SK-N-SH (cell line): Measurements from ENCODE around the gene WRNIP1. TPM values are rescaled to one million over a fixed set of nuclear protein-coding genes. Genes with fewer than 3 reads are reported as not detected.

Source experiments
- CTCF ChIA-PET: fragments of 300-600, 350-600 bp; formaldehyde crosslinking; extraction: SDS; loops from one replicate; lab custom pipeline; 2021; lab: Yijun Ruan, JAX
- POLR2A ChIA-PET: fragments of 350-600 bp; sonication (Branson Sonifier 250); formaldehyde crosslinking; extraction: SDS; loops from one replicate; lab custom pipeline; 2020; ENCODE audit warnings: antibody characterized with exemption, inconsistent platforms; lab: Yijun Ruan, JAX
- DNase-seq: peaks from one replicate; pipeline ENCODE4 v3.0.0; 2012
- H2AFZ ChIP-seq: fragments of 200-600 bp; sonication (generic); 2 replicates; pipeline ENCODE4 v1.8.1; 2016; ENCODE audit warnings: antibody characterized with exemption, mild to moderate bottlenecking, low read depth
- H3F3A ChIP-seq: fragments of 200-600 bp; sonication (generic); replicated peaks from 2 replicates; pipeline ENCODE3; 2016; ENCODE audit warnings: antibody characterized with exemption, mild to moderate bottlenecking; ENCODE audit not compliant: insufficient read depth
- H3K27ac ChIP-seq, 2 experiments: fragments of 200-500 bp in 1 of 2; fragments of 200-600 bp in 1 of 2; sonication (Bioruptor generic) in 1 of 2; sonication (generic), shearing (Covaris generic) in 1 of 2; 2 replicates each; pipeline versions ENCODE4 v1.5.1 to v1.6.1; 2014 to 2016; ENCODE audit warnings: low read depth in 2 of 2, inconsistent platforms in 1 of 2, low read length in 1 of 2, mild to moderate bottlenecking in 1 of 2, mixed read lengths in 1 of 2
- H3K27me3 ChIP-seq: fragments of 200-600 bp; sonication (generic), shearing (Covaris generic); 2 replicates; pipeline ENCODE4 v1.6.1; 2016; ENCODE audit warnings: mixed run types; ENCODE audit not compliant: insufficient read depth
- H3K36me3 ChIP-seq, 2 experiments: fragments of 200-500 bp in 1 of 2; fragments of 200-600 bp in 1 of 2; sonication (Bioruptor generic) in 1 of 2; sonication (generic) in 1 of 2; replicated peaks in 1 of 2; 2 replicates each; pipeline versions ENCODE3 to v1.5.1; 2014 to 2016; ENCODE audit warnings: low read length in 1 of 2, mild to moderate bottlenecking in 1 of 2; ENCODE audit not compliant: insufficient read depth in 2 of 2, control insufficient read depth in 1 of 2
- H3K4me1 ChIP-seq, 2 experiments: fragments of 200-500 bp in 1 of 2; fragments of 200-600 bp in 1 of 2; sonication (Bioruptor generic) in 1 of 2; sonication (generic), shearing (Covaris generic) in 1 of 2; 2 replicates each; pipeline versions ENCODE4 v1.5.1 to v1.6.1; 2014 to 2016; ENCODE audit warnings: low read depth in 1 of 2, low read length in 1 of 2, mixed run types in 1 of 2; ENCODE audit not compliant: insufficient read depth in 2 of 2, control insufficient read depth in 1 of 2
- H3K4me2 ChIP-seq: fragments of 200-600 bp; sonication (generic), shearing (Covaris generic); 2 replicates; pipeline ENCODE4 v1.6.1; 2017; ENCODE audit warnings: mixed run types
- H3K4me3 ChIP-seq, 2 experiments: fragments of 200-500 bp in 1 of 2; fragments of 200-600 bp in 1 of 2; sonication (Bioruptor generic) in 1 of 2; sonication (generic), shearing (Covaris generic) in 1 of 2; 2 replicates each; pipeline versions ENCODE4 v1.5.1 to v1.8.1; 2014 to 2016; ENCODE audit warnings: low read depth in 2 of 2, inconsistent platforms in 1 of 2, low read length in 1 of 2, mild to moderate bottlenecking in 1 of 2, mixed read lengths in 1 of 2, moderate library complexity in 1 of 2
- H3K79me2 ChIP-seq: fragments of 200-600 bp; sonication (generic); 2 replicates; pipeline ENCODE4 v1.8.1; 2017; ENCODE audit warnings: mild to moderate bottlenecking; ENCODE audit not compliant: insufficient read depth
- H3K9ac ChIP-seq: fragments of 200-600 bp; sonication (generic); 2 replicates; pipeline ENCODE4 v1.6.1; 2017; ENCODE audit warnings: mixed run types
- H3K9me2 ChIP-seq: fragments of 200-600 bp; sonication (generic); 2 replicates; pipeline ENCODE4 v1.6.1; 2017; ENCODE audit warnings: mixed run types
- H3K9me3 ChIP-seq: fragments of 200-600 bp; sonication (generic); 2 replicates; pipeline ENCODE4 v1.6.1; 2017; ENCODE audit warnings: mixed run types, mild to moderate bottlenecking, moderate library complexity
- H4K20me1 ChIP-seq: fragments of 200-600 bp; sonication (generic); 2 replicates; pipeline ENCODE4 v1.6.1; 2017; ENCODE audit warnings: mild to moderate bottlenecking, mixed run types; ENCODE audit not compliant: insufficient read depth
- CHD2 ChIP-seq: fragments of 150-350 bp; IDR thresholded peaks from 2 replicates; pipeline ENCODE4 v1.6.1; 2018; ENCODE audit warnings: low read length; ENCODE audit not compliant: partially characterized antibody
- FOSL2 ChIP-seq: IDR thresholded peaks from 2 replicates; pipeline ENCODE4 v1.4.0; 2012; ENCODE audit warnings: low read depth, mild to moderate bottlenecking, moderate library complexity, borderline replicate concordance
- FOXJ3 ChIP-seq: sonication (generic); formaldehyde crosslinking; IDR thresholded peaks from 2 replicates; pipeline ENCODE4 v1.5.1; 2020; ENCODE audit warnings: mild to moderate bottlenecking, missing genetic modification reagents
- MEF2A ChIP-seq: IDR thresholded peaks from 2 replicates; pipeline ENCODE4 v1.4.0; 2012; ENCODE audit warnings: low read depth, borderline replicate concordance
- MXI1 ChIP-seq: IDR thresholded peaks from 2 replicates; pipeline ENCODE4 v1.6.1; 2012; ENCODE audit warnings: mild to moderate bottlenecking, low read depth, low read length, improper control_type of control experiment
- NRF1 ChIP-seq: IDR thresholded peaks from 2 replicates; pipeline ENCODE4 v1.6.1; 2012; ENCODE audit warnings: low read depth, mild to moderate bottlenecking, low read length
- RCOR1 ChIP-seq: fragments of 150-350 bp; IDR thresholded peaks from 2 replicates; pipeline ENCODE4 v1.6.1; 2017; ENCODE audit warnings: antibody characterized with exemption, low read length
- RFX5 ChIP-seq: IDR thresholded peaks from 2 replicates; pipeline ENCODE4 v1.6.1; 2012; ENCODE audit warnings: mild to moderate bottlenecking, improper control_type of control experiment, low read length
- RXRA ChIP-seq: IDR thresholded peaks from 2 replicates; pipeline ENCODE4 v1.4.0; 2012; ENCODE audit warnings: low read depth, mild to moderate bottlenecking, borderline replicate concordance
- SIN3A ChIP-seq: IDR thresholded peaks from 2 replicates; pipeline ENCODE4 v1.6.1; 2012; ENCODE audit warnings: low read depth, mild to moderate bottlenecking, low read length, moderate library complexity, borderline replicate concordance
- WGBS: methylation state at CpG from one replicate; pipeline ENCODE4 v1.1.6; 2017; ENCODE audit warnings: low lambda C conversion rate; 5-methylcytosine and 5-hydroxymethylcytosine counted together
- polyA plus RNA-seq, 3 experiments: library from polyadenylated mRNA; depleted of rRNA; stranded (reverse); fragments of >200 nt; gene quantifications; 2 replicates each; pipeline ENCODE4 v1.2.3, GENCODE V29; 2012
- TF ChIP-seq, protein P1 (sequence below): IDR thresholded peaks from 2 replicates; pipeline ENCODE4 v1.6.1; 2012; ENCODE audit warnings: mild to moderate bottlenecking, low read depth, low read length, moderate library complexity
- TF ChIP-seq, protein P2 (sequence below): IDR thresholded peaks from 2 replicates; pipeline ENCODE4 v1.4.0; 2012; ENCODE audit warnings: low read depth, borderline replicate concordance
- TF ChIP-seq, protein P3 (sequence below): fragments of 150-350 bp; IDR thresholded peaks from 2 replicates; pipeline ENCODE4 v1.6.1; 2016; ENCODE audit warnings: mild to moderate bottlenecking, low read depth, low read length
- TF ChIP-seq, protein P4 (sequence below): IDR thresholded peaks from 2 replicates; pipeline ENCODE4 v1.4.0; 2012; ENCODE audit warnings: low read depth

The WRNIP1 gene
- polyA plus RNA-seq, 1 of the 3 experiments (the other 2 are of a cell fraction) = 47.5 TPM

DNA sequence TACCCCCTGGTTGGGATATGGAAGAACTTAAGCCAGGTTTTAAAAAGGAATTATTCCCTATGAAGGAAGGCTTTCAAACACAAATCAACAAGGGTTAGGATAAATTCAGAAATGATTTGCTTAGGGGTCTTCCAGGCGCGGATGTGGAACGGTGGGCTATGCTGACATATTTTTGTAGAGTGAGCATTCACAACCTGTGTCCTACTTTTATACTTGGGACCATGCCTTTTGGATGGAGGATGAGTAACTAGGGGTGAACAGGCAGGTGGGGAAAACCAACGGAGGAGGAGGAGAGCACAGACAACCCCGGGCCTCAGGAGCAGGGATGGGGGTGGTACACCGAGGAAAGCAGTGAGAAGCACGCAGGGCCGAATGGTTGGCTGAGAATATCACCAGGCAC, 20.4 kb upstream of the WRNIP1 start:
- Histone ChIP-seq H3K27ac (no peak overlapping the region), H3K4me3 (no peak overlapping the region), H3K9ac (no peak overlapping the region), H2AFZ (no peak overlapping the region), H3F3A (no peaks in the 10 kb centered on the region), H4K20me1 (no peaks in the 10 kb centered on the region), H3K9me3 (no peaks in the 10 kb centered on the region), H3K36me3 (no peaks in the 10 kb centered on the region), H3K4me1 (peaks cover 0 to 12% of the 10 kb centered on the region in 2 experiments; a peak in 3 of 4 replicates), H3K9me2 (no peaks in the 10 kb centered on the region), H3K4me2 (no peak overlapping the region), H3K79me2 (no peaks in the 10 kb centered on the region), H3K27me3 (no peaks in the 10 kb centered on the region)
- DNase-seq = no peak
- WGBS = 91% methylated on average over 8 of the region's 8 CpGs
- CTCF ChIA-PET = interaction anchor here (2.9 to 11.8 kb wide), 2 partner anchors 8 to 1148 kb away, joined by 10 to 176 read pairs; no protein-coding TSS in a partner anchor
- TF ChIP-seq FOSL2 (no peak), SIN3A (no peak), RXRA (no peak), NRF1 (no peak), MEF2A (no peak), CHD2 (no peak), RFX5 (no peak), MXI1 (no peak), FOXJ3 (CRISPR knock-in tag) (no peak), RCOR1 (no peak)
- TF ChIP-seq, protein P1, sequence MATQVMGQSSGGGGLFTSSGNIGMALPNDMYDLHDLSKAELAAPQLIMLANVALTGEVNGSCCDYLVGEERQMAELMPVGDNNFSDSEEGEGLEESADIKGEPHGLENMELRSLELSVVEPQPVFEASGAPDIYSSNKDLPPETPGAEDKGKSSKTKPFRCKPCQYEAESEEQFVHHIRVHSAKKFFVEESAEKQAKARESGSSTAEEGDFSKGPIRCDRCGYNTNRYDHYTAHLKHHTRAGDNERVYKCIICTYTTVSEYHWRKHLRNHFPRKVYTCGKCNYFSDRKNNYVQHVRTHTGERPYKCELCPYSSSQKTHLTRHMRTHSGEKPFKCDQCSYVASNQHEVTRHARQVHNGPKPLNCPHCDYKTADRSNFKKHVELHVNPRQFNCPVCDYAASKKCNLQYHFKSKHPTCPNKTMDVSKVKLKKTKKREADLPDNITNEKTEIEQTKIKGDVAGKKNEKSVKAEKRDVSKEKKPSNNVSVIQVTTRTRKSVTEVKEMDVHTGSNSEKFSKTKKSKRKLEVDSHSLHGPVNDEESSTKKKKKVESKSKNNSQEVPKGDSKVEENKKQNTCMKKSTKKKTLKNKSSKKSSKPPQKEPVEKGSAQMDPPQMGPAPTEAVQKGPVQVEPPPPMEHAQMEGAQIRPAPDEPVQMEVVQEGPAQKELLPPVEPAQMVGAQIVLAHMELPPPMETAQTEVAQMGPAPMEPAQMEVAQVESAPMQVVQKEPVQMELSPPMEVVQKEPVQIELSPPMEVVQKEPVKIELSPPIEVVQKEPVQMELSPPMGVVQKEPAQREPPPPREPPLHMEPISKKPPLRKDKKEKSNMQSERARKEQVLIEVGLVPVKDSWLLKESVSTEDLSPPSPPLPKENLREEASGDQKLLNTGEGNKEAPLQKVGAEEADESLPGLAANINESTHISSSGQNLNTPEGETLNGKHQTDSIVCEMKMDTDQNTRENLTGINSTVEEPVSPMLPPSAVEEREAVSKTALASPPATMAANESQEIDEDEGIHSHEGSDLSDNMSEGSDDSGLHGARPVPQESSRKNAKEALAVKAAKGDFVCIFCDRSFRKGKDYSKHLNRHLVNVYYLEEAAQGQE = no peak
- TF ChIP-seq, protein P2, sequence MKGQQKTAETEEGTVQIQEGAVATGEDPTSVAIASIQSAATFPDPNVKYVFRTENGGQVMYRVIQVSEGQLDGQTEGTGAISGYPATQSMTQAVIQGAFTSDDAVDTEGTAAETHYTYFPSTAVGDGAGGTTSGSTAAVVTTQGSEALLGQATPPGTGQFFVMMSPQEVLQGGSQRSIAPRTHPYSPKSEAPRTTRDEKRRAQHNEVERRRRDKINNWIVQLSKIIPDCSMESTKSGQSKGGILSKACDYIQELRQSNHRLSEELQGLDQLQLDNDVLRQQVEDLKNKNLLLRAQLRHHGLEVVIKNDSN = no peak
- TF ChIP-seq, protein P3, sequence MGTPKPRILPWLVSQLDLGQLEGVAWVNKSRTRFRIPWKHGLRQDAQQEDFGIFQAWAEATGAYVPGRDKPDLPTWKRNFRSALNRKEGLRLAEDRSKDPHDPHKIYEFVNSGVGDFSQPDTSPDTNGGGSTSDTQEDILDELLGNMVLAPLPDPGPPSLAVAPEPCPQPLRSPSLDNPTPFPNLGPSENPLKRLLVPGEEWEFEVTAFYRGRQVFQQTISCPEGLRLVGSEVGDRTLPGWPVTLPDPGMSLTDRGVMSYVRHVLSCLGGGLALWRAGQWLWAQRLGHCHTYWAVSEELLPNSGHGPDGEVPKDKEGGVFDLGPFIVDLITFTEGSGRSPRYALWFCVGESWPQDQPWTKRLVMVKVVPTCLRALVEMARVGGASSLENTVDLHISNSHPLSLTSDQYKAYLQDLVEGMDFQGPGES = no peak
- TF ChIP-seq, protein P4, sequence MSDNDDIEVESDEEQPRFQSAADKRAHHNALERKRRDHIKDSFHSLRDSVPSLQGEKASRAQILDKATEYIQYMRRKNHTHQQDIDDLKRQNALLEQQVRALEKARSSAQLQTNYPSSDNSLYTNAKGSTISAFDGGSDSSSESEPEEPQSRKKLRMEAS = no peak
- POLR2A ChIA-PET = no interaction called here
